HEK293 (cell line): ENCODE measurements around the gene MTHFSD.

ENCODE experiments used
- CTCF ChIA-PET: fragments of 350-600 bp; formaldehyde crosslinking; extraction: SDS; loops from one replicate; lab custom pipeline; 2021; ENCODE audit warnings: antibody characterized with exemption; lab: Yijun Ruan, JAX
- POLR2A ChIA-PET: fragments of 300-600 bp; formaldehyde crosslinking; extraction: SDS; loops from one replicate; lab custom pipeline; 2020; ENCODE audit warnings: antibody characterized with exemption, inconsistent platforms; lab: Yijun Ruan, JAX
- H3K27ac ChIP-seq: fragments of 200-500 bp; sonication (Bioruptor generic); 2 replicates; pipeline ENCODE4 v1.5.1; 2014; ENCODE audit warnings: low read depth, low read length, control low read depth, inconsistent platforms; ENCODE audit errors: extremely low read depth
- H3K36me3 ChIP-seq, 2 experiments: fragments of 200-500 bp in 1 of 2; sonication (Bioruptor generic) in 1 of 2; 1 replicate in 1 of 2; 2 replicates in 1 of 2; pipeline ENCODE4 v1.5.1; 2014 to 2017; ENCODE audit warnings: inconsistent platforms in 2 of 2, low read length in 2 of 2; ENCODE audit not compliant: control insufficient read depth in 2 of 2, insufficient read depth in 1 of 2
- H3K4me1 ChIP-seq: fragments of 200-500 bp; sonication (Bioruptor generic); 2 replicates; pipeline ENCODE4 v1.5.1; 2014; ENCODE audit warnings: mild to moderate bottlenecking, low read length, inconsistent platforms; ENCODE audit not compliant: control insufficient read depth, insufficient read depth
- H3K4me3 ChIP-seq: 2 replicates; pipeline ENCODE4 v1.5.1; 2011; ENCODE audit warnings: low read depth, mild to moderate bottlenecking, control low read depth, low read length, moderate library complexity
- H3K9me3 ChIP-seq: fragments of 200-500 bp; sonication (Bioruptor generic); 2 replicates; pipeline ENCODE4 v1.5.1; 2014; ENCODE audit warnings: low read depth, low read length, inconsistent platforms; ENCODE audit not compliant: control insufficient read depth, insufficient read depth
- BCL11B ChIP-seq: fragments of 450-650 bp; formaldehyde crosslinking; IDR thresholded peaks from 2 replicates; pipeline ENCODE4 v1.5.1; 2016; ENCODE audit warnings: low read depth, missing biosample characterization, missing genetic modification characterization
- FEZF1 ChIP-seq: fragments of 450-650 bp; formaldehyde crosslinking; IDR thresholded peaks from 2 replicates; pipeline ENCODE4 v1.5.1; 2016; ENCODE audit warnings: missing biosample characterization, missing genetic modification characterization
- GLIS2 ChIP-seq: fragments of 450-650 bp; formaldehyde crosslinking; IDR thresholded peaks from 2 replicates; pipeline ENCODE4 v1.5.1; 2016; ENCODE audit warnings: missing biosample characterization, missing genetic modification characterization
- KLF1 ChIP-seq: fragments of 450-650 bp; formaldehyde crosslinking; IDR thresholded peaks from 2 replicates; pipeline ENCODE4 v1.5.1; 2016; ENCODE audit warnings: missing biosample characterization, missing genetic modification characterization
- MZF1 ChIP-seq: fragments of 450-650 bp; formaldehyde crosslinking; IDR thresholded peaks from 2 replicates; pipeline ENCODE4 v1.5.1; 2017; ENCODE audit warnings: missing biosample characterization, missing genetic modification characterization, borderline replicate concordance
- SP2 ChIP-seq: fragments of 450-650 bp; formaldehyde crosslinking; IDR thresholded peaks from 2 replicates; pipeline ENCODE4 v1.5.1; 2016; ENCODE audit warnings: missing biosample characterization, missing genetic modification characterization
- SP3 ChIP-seq: fragments of 450-650 bp; formaldehyde crosslinking; IDR thresholded peaks from 2 replicates; pipeline ENCODE4 v1.5.1; 2016; ENCODE audit warnings: missing biosample characterization, missing genetic modification characterization
- SP7 ChIP-seq: fragments of 450-650 bp; formaldehyde crosslinking; IDR thresholded peaks from 2 replicates; pipeline ENCODE4 v1.5.1; 2016; ENCODE audit warnings: missing biosample characterization, missing genetic modification characterization
- ZBTB17 ChIP-seq: fragments of 450-650 bp; formaldehyde crosslinking; IDR thresholded peaks from 2 replicates; pipeline ENCODE4 v1.5.1; 2016; ENCODE audit warnings: missing biosample characterization, missing genetic modification characterization
- ZNF114 ChIP-seq: fragments of 450-650 bp; formaldehyde crosslinking; IDR thresholded peaks from 2 replicates; pipeline ENCODE4 v1.5.0; 2017; ENCODE audit warnings: missing biosample characterization, missing genetic modification characterization
- ZNF121 ChIP-seq: fragments of 450-650 bp; formaldehyde crosslinking; IDR thresholded peaks from 2 replicates; pipeline ENCODE4 v1.5.1; 2016; ENCODE audit warnings: missing biosample characterization, missing genetic modification characterization
- ZNF146 ChIP-seq: fragments of 450-650 bp; formaldehyde crosslinking; IDR thresholded peaks from 2 replicates; pipeline ENCODE4 v1.5.1; 2016; ENCODE audit warnings: missing biosample characterization, missing genetic modification characterization
- ZNF155 ChIP-seq: fragments of 450-650 bp; formaldehyde crosslinking; IDR thresholded peaks from 2 replicates; pipeline ENCODE4 v1.5.1; 2016; ENCODE audit warnings: missing biosample characterization, missing genetic modification characterization
- ZNF16 ChIP-seq: fragments of 450-650 bp; formaldehyde crosslinking; IDR thresholded peaks from 2 replicates; pipeline ENCODE4 v1.5.1; 2016; ENCODE audit warnings: low read depth, missing biosample characterization, missing genetic modification characterization
- ZNF169 ChIP-seq: fragments of 450-650 bp; formaldehyde crosslinking; IDR thresholded peaks from 2 replicates; pipeline ENCODE4 v1.5.1; 2016; ENCODE audit warnings: missing biosample characterization, missing genetic modification characterization
- ZNF2 ChIP-seq: fragments of 450-650 bp; formaldehyde crosslinking; IDR thresholded peaks from 2 replicates; pipeline ENCODE4 v1.5.1; 2016; ENCODE audit warnings: missing biosample characterization, missing genetic modification characterization
- ZNF292 ChIP-seq: fragments of 450-650 bp; formaldehyde crosslinking; IDR thresholded peaks from 2 replicates; pipeline ENCODE4 v1.5.1; 2016; ENCODE audit warnings: low read depth, missing biosample characterization, missing genetic modification characterization, borderline replicate concordance
- ZNF335 ChIP-seq: fragments of 450-650 bp; formaldehyde crosslinking; conservative IDR thresholded peaks from 2 replicates; pipeline ENCODE4 v1.5.1; 2016; ENCODE audit warnings: missing biosample characterization, missing genetic modification characterization
- ZNF341 ChIP-seq: fragments of 450-650 bp; formaldehyde crosslinking; IDR thresholded peaks from 2 replicates; pipeline ENCODE4; 2016; ENCODE audit warnings: low read depth, missing biosample characterization, missing genetic modification characterization
- ZNF394 ChIP-seq: fragments of 450-650 bp; formaldehyde crosslinking; IDR thresholded peaks from 2 replicates; pipeline ENCODE4 v1.5.1; 2016; ENCODE audit warnings: missing biosample characterization, missing genetic modification characterization, mild to moderate bottlenecking, moderate library complexity, borderline replicate concordance
- ZNF558 ChIP-seq: fragments of 450-650 bp; formaldehyde crosslinking; IDR thresholded peaks from 2 replicates; pipeline ENCODE4 v1.5.1; 2016; ENCODE audit warnings: missing biosample characterization, missing genetic modification characterization
- ZNF596 ChIP-seq: fragments of 450-650 bp; IDR thresholded peaks from 2 replicates; pipeline ENCODE4 v1.5.0; 2018; ENCODE audit warnings: missing biosample characterization, mild to moderate bottlenecking, missing genetic modification characterization, moderate library complexity
- ZNF654 ChIP-seq: fragments of 450-650 bp; formaldehyde crosslinking; IDR thresholded peaks from 2 replicates; pipeline ENCODE4 v1.5.1; 2016; ENCODE audit warnings: low read depth, missing biosample characterization, missing genetic modification characterization
- ZNF660 ChIP-seq: fragments of 450-650 bp; IDR thresholded peaks from 2 replicates; pipeline ENCODE4 v1.5.1; 2018; ENCODE audit warnings: missing biosample characterization, mild to moderate bottlenecking, missing genetic modification characterization
- ZNF677 ChIP-seq: fragments of 450-650 bp; IDR thresholded peaks from 2 replicates; pipeline ENCODE4 v1.5.0; 2018; ENCODE audit warnings: missing biosample characterization, mild to moderate bottlenecking, missing genetic modification characterization, moderate library complexity
- ZNF768 ChIP-seq: fragments of 450-650 bp; formaldehyde crosslinking; IDR thresholded peaks from 2 replicates; pipeline ENCODE4 v1.5.1; 2018; ENCODE audit warnings: missing biosample characterization, mild to moderate bottlenecking, missing genetic modification characterization
- ZNF830 ChIP-seq: fragments of 450-650 bp; IDR thresholded peaks from 2 replicates; pipeline ENCODE4 v1.5.0; 2018; ENCODE audit warnings: missing biosample characterization, missing genetic modification characterization, low read depth, mild to moderate bottlenecking, moderate library complexity
- TF ChIP-seq, protein P1 (sequence below): fragments of 450-650 bp; formaldehyde crosslinking; IDR thresholded peaks from 2 replicates; pipeline ENCODE4 v1.5.1; 2016; ENCODE audit warnings: missing biosample characterization, missing genetic modification characterization

The MTHFSD gene

DNA sequence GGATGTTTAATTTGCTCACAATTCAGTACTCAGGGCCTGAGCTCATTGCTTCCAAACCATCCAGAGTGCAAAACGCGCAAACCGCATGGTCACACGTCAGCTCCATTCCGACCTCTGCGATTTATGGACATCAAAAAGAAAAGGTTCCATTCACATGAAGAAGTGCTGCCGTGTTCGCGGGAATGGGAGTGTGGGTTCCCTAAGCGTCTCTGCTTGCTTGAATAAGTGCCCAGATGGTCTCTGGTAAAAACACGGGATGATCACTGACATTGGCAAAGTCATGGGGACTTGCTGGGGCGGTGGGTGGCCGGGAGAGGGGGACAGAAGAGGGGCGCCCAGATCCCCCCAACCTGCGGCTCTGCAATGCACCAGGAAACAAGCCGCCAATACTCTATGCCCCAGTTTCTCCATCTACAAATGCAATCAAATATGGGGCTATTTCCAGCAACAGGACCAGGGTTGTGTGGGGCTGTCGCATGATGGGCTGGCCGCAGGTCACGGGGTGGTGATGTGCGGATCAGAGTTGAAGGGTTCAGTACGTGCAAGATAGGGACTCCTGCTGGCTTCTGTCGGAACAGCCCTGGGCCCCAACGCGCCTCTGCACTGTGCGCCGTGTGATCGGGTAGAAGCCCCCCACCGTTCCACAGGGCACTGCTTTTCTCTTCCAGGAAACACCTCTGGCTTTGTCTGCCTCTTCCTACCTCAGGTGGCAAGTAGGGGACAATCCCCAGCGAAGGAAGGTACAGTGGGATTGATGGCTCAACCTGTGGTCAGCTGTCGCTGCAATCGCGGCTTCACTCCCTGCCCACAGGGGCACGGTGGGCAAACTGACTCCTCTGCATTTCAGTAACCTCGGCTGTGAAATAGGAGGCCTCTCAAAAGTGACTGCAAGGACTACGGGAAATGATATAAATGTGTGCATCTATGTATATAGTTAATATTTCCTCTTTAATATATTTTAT lies 33.5 kb downstream of the MTHFSD start:
- POLR2A ChIA-PET, result no interaction called here
- H3K36me3 ChIP-seq, result no peaks in the 10 kb centered on the region
- CTCF ChIA-PET, result interaction anchor here (0.6 to 6.0 kb wide), 10 partner anchors 130 to 757 kb away, joined by 3 to 135 read pairs (median 4); no protein-coding TSS in a partner anchor
- TF ChIP-seq BCL11B (tag by site-specific recombination) (no peak), ZNF169 (no peak), ZNF16 (tag by site-specific recombination) (no peak), ZNF394 (tag by site-specific recombination) (no peak), ZNF292 (tag by site-specific recombination) (no peak), ZNF558 (tag by site-specific recombination) (no peak), ZNF341 (no peak), FEZF1 (no peak)
- no peaks in the 10 kb centered on the region for H3K9me3 ChIP-seq
- no peak overlapping the region for H3K4me3 ChIP-seq
- no peak overlapping the region for H3K27ac ChIP-seq
- no peaks in the 10 kb centered on the region for H3K4me1 ChIP-seq

DNA sequence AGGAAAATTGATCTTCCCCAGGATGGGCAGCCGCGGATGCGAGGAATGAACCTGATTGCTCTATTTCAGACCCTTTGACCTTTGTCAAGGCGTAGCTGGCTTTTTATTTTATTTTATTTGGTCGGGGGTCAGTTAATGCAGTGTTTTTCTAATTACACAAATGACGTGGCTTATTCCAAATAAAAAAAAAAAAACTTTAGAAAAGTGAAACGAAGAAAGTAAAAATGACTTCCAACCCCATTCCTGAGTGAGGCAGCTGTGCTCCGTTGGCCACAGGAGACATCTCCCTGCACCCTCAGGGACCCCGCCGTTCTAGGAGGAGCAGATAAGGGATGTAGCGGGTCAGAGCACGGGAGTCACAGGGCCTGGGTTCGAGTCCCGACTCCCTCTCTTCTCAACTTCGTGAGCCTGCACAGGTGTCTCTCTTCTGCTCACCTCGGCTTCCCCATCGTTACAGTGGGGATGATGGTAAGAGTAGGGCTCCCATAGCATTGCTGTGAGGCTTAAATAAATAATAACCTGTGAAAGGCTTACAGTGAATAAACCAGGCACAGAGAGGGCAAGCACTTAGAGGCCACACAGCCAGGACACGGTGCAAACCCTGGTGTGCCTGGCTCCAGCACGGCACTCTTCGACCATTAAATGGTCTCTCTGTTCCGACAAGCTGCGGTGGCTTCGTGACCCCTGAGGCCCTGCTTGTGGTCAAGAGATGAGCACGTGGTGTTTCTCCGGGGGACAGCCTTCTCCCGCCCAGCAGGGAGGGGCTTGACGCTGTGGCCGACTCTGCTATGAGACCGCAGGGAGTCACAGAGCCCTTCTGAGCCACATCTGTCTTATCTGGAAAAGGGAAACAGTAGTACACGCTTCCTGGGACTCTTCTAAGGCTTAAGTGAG lies 34.5 kb downstream of the MTHFSD start:
- H3K27ac ChIP-seq, result no peak overlapping the region
- ChIA-PET POLR2A (no interaction called here), CTCF (interaction anchor here (0.6 to 6.0 kb wide), 33 partner anchors 9 to 758 kb away, joined by 3 to 135 read pairs (median 4); no protein-coding TSS in a partner anchor)
- TF ChIP-seq ZNF677 (tag by site-specific recombination) (no peak), ZNF768 (tag by site-specific recombination) (peak; percentile 46; the same call in 1 of the 2 replicates)
- TF ChIP-seq, all 188 proteins: peak for 1
- no peak overlapping the region for H3K4me3 ChIP-seq
- no peaks in the 10 kb centered on the region for H3K4me1 ChIP-seq
- H3K36me3 ChIP-seq, result peaks cover 0 to under 1% of the 10 kb centered on the region in 2 experiments; a peak in 1 of 3 replicates
- no peaks in the 10 kb centered on the region for H3K9me3 ChIP-seq

- ChIA-PET CTCF (interaction anchor here (0.6 to 6.0 kb wide), 29 partner anchors 8 to 759 kb away, joined by 3 to 135 read pairs (median 4); no protein-coding TSS in a partner anchor), POLR2A (no interaction called here)
- H3K36me3 ChIP-seq, result peaks cover 0 to 8% of the 10 kb centered on the region in 2 experiments; a peak in 1 of 3 replicates
- no peak overlapping the region for H3K27ac ChIP-seq
- no peak overlapping the region for H3K4me3 ChIP-seq
- no peaks in the 10 kb centered on the region for H3K4me1 ChIP-seq
- no peaks in the 10 kb centered on the region for H3K9me3 ChIP-seq
- TF ChIP-seq ZNF335 (tag by site-specific recombination) (peak; percentile 72), ZNF114 (tag by site-specific recombination) (no peak), ZNF830 (tag by site-specific recombination) (no peak), ZNF596 (tag by site-specific recombination) (no peak), MZF1 (tag by site-specific recombination) (0 out of 2 replicates have a peak, but pooled peaks have one; percentile 31), ZNF146 (tag by site-specific recombination) (no peak), SP3 (tag by site-specific recombination) (peak; percentile 58; the same call in 1 of the 2 replicates), ZNF121 (0 out of 2 replicates have a peak, but pooled peaks have one; percentile 11), ZNF660 (tag by site-specific recombination) (0 out of 2 replicates have a peak, but pooled peaks have one; percentile 43), ZNF654 (tag by site-specific recombination) (peak; percentile 84), ZNF2 (tag by site-specific recombination) (peak; percentile 52; the same call in 1 of the 2 replicates), KLF1 (tag by site-specific recombination) (peak; percentile 35; the same call in 1 of the 2 replicates), SP2 (0 out of 2 replicates have a peak, but pooled peaks have one; percentile 7), ZNF155 (tag by site-specific recombination) (no peak), GLIS2 (tag by site-specific recombination) (peak; percentile 49; the same call in 1 of the 2 replicates), ZBTB17 (tag by site-specific recombination) (0 out of 2 replicates have a peak, but pooled peaks have one; percentile 22), SP7 (peak; percentile 19; the same call in 1 of the 2 replicates)
- TF ChIP-seq, protein P1, sequence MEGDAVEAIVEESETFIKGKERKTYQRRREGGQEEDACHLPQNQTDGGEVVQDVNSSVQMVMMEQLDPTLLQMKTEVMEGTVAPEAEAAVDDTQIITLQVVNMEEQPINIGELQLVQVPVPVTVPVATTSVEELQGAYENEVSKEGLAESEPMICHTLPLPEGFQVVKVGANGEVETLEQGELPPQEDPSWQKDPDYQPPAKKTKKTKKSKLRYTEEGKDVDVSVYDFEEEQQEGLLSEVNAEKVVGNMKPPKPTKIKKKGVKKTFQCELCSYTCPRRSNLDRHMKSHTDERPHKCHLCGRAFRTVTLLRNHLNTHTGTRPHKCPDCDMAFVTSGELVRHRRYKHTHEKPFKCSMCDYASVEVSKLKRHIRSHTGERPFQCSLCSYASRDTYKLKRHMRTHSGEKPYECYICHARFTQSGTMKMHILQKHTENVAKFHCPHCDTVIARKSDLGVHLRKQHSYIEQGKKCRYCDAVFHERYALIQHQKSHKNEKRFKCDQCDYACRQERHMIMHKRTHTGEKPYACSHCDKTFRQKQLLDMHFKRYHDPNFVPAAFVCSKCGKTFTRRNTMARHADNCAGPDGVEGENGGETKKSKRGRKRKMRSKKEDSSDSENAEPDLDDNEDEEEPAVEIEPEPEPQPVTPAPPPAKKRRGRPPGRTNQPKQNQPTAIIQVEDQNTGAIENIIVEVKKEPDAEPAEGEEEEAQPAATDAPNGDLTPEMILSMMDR (tag by site-specific recombination), result peak; percentile 79
Observed at GRCh38 chr16:86519649-86520316, 35.3 kb downstream of the MTHFSD start.
